ENCODE results near the gene GPATCH2L.

The GPATCH2L gene

DNA sequence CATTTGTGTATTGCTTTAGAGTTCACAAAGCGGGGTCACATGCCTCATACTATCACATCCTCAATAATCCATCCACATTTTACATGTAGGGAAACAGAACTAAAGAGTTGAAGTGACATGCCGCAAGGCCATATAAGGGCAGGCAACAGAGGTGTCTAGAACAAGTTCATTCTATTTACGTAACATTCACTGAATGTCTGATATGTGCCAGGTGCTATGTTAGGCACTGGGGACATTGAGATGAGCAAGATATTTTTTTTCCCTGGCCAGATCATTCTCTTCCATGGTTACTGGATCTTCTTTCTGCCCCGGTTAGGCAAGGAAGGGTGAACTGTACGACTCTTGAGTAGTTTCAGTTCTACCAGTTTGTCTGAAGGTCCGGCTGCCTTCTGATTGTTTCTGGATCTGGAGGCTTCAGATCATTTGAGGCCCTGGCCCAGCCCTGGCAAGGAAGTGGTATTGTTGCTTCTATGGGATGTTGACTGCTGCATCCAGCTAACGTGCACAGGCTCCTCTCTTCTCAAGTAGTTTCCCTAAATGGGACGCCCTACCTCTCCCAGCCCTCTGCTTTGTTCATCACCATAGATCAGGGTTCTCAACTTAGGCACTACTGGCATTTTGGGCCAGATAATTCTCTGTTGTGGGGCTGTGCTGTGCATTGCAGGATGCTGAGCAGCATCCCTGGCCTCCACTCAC lies 12.1 kb downstream of the GPATCH2L start:
- no peak overlapping the region for H3K27ac ChIP-seq
- TF ChIP-seq, protein P1, sequence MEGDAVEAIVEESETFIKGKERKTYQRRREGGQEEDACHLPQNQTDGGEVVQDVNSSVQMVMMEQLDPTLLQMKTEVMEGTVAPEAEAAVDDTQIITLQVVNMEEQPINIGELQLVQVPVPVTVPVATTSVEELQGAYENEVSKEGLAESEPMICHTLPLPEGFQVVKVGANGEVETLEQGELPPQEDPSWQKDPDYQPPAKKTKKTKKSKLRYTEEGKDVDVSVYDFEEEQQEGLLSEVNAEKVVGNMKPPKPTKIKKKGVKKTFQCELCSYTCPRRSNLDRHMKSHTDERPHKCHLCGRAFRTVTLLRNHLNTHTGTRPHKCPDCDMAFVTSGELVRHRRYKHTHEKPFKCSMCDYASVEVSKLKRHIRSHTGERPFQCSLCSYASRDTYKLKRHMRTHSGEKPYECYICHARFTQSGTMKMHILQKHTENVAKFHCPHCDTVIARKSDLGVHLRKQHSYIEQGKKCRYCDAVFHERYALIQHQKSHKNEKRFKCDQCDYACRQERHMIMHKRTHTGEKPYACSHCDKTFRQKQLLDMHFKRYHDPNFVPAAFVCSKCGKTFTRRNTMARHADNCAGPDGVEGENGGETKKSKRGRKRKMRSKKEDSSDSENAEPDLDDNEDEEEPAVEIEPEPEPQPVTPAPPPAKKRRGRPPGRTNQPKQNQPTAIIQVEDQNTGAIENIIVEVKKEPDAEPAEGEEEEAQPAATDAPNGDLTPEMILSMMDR (conservative IDR thresholded peaks at IDR 0.05), result no peak

DNA sequence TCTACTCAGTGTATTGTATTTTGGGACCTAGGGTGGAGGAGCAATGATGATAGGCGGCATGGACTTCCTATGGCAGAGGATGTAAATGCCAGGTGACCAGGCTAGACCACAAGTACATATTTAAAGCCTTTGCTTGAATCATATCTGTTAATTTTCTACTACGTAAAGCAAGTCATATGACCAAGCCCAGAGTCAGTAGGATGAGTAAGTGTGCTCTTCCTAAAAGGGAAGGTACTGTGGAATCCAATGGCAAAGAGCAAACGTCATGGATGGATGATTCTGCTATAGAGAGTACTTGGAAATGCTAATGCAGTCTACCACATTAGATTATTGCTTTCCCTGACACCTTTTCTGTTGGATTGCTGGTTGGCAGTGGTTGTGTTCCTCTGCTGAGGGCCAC lies 16.8 kb downstream of the GPATCH2L start:
- TF ChIP-seq, protein P1 (conservative IDR thresholded peaks at IDR 0.05), result no peak
- H3K27ac ChIP-seq, result no peak overlapping the region

DNA sequence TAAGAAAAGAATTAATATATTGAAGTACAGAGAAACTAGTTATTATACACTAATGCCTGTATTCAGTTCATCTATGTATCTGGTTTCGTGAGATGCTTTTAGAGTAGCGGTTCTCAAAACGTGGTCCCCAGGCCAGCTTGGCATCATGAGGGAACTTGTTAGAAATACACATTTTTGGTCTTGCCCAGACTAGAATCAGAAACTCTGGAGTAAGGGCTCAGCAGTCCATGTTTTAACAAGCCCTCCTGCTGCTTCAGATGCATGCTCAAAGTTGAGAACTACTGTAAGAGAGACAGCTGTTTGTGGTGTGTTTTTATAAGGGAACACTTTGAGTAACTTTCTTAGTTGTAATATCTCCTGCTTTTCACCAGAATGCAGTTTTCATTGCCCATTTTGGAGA lies 18.1 kb downstream of the GPATCH2L start:
- no peak overlapping the region for H3K27ac ChIP-seq
- TF ChIP-seq, protein P1 (conservative IDR thresholded peaks at IDR 0.05), result no peak

DNA sequence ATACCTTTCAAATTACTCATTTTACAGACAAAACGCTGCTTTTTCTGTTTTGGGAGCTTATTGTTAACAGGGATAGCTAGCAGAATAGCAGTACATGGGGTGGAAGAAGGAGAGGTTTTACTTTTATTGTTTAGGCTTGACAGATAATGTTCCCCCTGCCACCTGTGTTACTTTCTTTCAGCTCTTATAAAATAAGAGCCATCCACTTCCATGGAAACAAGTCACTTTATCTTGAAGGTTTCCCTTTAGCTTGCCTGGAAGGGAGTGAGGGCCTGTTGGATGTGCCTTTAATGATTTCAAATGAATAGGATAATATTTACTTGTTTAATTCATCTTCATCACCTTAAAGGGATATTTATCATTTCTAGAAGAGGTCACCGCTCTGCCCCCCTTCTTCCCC lies 23.3 kb downstream of the GPATCH2L start:
- H3K27ac ChIP-seq, result no peak overlapping the region
- TF ChIP-seq, protein P1 (conservative IDR thresholded peaks at IDR 0.05), result no peak

DNA sequence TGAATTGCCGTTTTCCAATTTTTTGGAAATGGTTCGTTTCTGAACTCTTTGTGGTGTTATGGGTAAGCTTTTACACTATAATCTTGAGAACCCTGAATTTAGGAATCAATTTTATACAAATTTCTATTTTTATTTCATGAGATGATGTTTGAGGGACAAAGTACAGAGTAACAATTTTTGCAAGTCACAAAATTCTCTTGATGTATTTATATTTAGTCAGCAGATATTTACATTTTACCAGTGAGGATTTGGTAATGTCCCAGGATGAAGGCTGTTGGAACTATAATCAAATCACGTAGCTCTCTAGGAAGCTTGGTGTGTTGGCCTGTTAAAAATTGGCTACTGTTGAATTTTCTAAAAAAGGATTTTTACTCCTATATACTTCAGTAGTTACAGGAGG lies 24.2 kb downstream of the GPATCH2L start:
- H3K27ac ChIP-seq, result no peak overlapping the region
- TF ChIP-seq, protein P1 (conservative IDR thresholded peaks at IDR 0.05), result no peak

DNA sequence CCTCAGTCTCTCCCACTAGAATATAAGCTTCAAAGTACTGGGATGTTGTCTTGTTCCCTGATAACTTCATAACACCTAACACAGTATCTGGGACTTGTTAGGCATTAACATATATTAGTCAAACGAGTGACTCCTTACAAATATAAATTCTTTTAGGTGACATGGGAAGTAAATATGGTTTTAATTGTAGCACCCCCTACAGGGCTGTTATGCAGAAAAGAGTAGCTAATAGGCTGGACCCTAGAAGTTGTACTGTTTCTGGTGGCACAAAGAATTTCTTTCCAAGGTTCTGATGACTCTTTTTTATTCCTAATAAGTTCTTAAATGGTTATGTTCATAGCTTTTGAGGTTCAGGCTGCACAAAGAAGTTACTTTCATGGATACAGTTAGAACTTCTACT lies 29.8 kb downstream of the GPATCH2L start:
- no peak overlapping the region for H3K27ac ChIP-seq
- TF ChIP-seq, protein P1 (conservative IDR thresholded peaks at IDR 0.05), result peak; percentile 38

DNA sequence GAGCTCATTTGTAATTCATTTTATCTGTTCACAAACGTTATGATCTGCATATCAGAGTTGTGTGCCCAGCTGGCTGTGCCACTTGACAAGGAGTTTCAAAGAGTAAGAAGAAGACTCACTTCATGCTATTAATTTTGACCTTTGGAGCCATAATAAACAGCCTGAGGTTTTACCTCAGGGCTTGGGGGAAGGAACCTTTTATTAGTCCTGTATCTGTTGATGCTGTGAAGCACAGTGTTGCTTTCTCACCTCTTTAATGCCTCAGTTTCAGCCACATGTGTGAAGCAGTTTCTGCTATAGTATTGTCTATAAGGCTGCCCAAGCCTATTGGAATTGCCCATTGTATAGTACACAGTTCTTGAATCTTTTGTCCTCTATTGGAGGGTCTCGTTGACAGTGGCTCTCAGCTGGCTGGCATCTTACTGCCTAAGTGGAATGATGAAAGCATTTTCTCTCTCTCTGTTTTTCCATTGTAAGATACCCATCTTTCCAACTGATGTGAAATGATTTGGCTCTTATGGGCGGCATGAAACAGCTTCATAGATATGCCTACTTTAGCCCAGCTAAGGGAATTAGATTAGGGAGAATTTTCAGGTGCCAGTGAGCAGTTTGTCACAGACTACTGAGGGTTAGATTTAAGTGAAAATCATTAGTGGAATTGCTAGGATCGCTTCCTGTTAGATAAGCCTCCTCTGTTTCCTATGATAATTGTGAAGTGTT lies 34.7 kb downstream of the GPATCH2L start:
- TF ChIP-seq, protein P1 (conservative IDR thresholded peaks at IDR 0.05), result no peak
- H3K27ac ChIP-seq, result no peak overlapping the region
